HG03060 (cell line): ENCODE results near the gene MYLK.

Source experiments
- ATAC-seq: cut with Tn5 transposase; IDR thresholded peaks from one replicate; pipeline ENCODE4 v1.9.1; 2021; ENCODE audit warnings: low read depth, moderate number of reproducible peaks; ENCODE audit not compliant: unreplicated experiment

Gene MYLK

GRCh38 chr3:123636431-123636841 lies 247.7 kb downstream of the MYLK start:
- no peak for ATAC-seq

GRCh38 chr3:123635717-123636116 lies 248.4 kb downstream of the MYLK start:
- no peak for ATAC-seq

GRCh38 chr3:123635217-123635616 lies 248.9 kb downstream of the MYLK start:
- ATAC-seq: no peak

GRCh38 chr3:123634149-123635051 lies 249.7 kb downstream of the MYLK start:
- no peak for ATAC-seq

GRCh38 chr3:123633530-123633929 lies 250.6 kb downstream of the MYLK start:
- ATAC-seq: no peak

- no peak for ATAC-seq
Measured at GRCh38 chr3:123632161-123632655, 251.9 kb downstream of the MYLK start.

GRCh38 chr3:123629747-123630047 lies 254.4 kb downstream of the MYLK start:
- no peak for ATAC-seq

- no peak for ATAC-seq
Measured at GRCh38 chr3:123628996-123629746, 255.0 kb downstream of the MYLK start.

GRCh38 chr3:123627673-123628670 lies 256.2 kb downstream of the MYLK start:
- no peak for ATAC-seq

- ATAC-seq: no peak
Measured at GRCh38 chr3:123626881-123627280, 257.3 kb downstream of the MYLK start.

- ATAC-seq: no peak
Measured at GRCh38 chr3:123624302-123624701, 259.8 kb downstream of the MYLK start.

GRCh38 chr3:123623346-123623880 lies 260.7 kb downstream of the MYLK start:
- ATAC-seq: no peak

GRCh38 chr3:123622766-123623165 lies 261.4 kb downstream of the MYLK start:
- ATAC-seq: no peak

- no peak for ATAC-seq
Measured at GRCh38 chr3:123621850-123622189, 262.3 kb downstream of the MYLK start.

GRCh38 chr3:123621186-123621849 lies 262.8 kb downstream of the MYLK start:
- no peak for ATAC-seq

- ATAC-seq: no peak
Measured at GRCh38 chr3:123620343-123620742, 263.8 kb downstream of the MYLK start.

GRCh38 chr3:123618768-123619484 lies 265.2 kb downstream of the MYLK start:
- ATAC-seq: no peak

- no peak for ATAC-seq
Measured at GRCh38 chr3:123618076-123618708, 265.9 kb downstream of the MYLK start.

- no peak for ATAC-seq
Measured at GRCh38 chr3:123616593-123616992, 267.5 kb downstream of the MYLK start.
